ENCODE results near the gene TGFBI. TPM values are rescaled to one million over a fixed set of nuclear protein-coding genes. Genes with fewer than 3 reads are reported as not detected.

The TGFBI gene
- 10 to 100 TPM; 21.0 to 50.3 TPM for total RNA-seq
- long read RNA-seq, transcript TGFBI-201 (17 exons, 2,804 nt) = major isoform, 7 of 18 reads
- long read RNA-seq, partial matches to known transcripts = 8 of 18 reads
- long read RNA-seq, other reads (novel, unspliced or antisense) = 3 of 18 reads

DNA sequence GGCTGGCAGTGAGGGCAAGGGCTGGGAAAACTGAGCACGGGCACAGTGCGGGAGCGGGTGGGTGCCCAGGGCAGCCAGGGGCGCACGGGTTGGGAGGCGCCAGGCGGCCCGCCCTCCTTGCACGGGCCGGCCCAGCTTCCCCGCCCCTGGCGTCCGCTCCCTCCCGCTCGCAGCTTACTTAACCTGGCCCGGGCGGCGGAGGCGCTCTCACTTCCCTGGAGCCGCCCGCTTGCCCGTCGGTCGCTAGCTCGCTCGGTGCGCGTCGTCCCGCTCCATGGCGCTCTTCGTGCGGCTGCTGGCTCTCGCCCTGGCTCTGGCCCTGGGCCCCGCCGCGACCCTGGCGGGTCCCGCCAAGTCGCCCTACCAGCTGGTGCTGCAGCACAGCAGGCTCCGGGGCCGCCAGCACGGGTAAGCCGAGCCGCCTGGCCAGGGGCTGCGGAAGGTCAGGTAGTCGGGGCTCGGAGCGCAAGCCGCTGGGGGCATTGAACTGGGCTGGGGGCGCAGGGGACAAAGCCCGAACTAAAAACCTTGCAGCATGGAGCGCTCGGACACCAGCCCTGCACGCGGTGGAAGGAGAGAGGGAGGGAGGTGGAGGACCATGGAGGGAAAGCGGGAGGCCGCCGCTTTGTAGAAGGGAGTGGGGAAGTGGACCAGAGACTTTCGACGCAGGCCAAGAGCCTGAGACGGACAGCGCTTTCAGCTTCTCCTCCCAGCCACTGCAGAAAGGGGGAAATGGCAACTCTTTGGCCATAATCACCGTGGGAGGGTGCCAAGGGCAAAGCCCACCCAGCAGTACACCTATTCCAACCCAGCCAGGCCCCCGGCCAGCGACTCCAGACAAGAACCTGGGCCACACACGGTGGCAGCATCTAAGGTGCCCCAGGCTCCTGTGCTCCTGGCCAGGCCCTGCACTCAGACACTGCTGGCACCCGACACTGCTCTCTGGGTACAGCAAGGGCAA is at the start of gene TGFBI:
Gene TGFBI (plus strand): TSS at position 207 of the 961 bp plus-strand sequence. CDS start 68 bp downstream, at position 275.
- peak; percentile 99 for ATAC-seq
- DNase-seq = peak; percentile 62 to 81
- intact Hi-C loops (cut with DNase I, micrococcal nuclease) = no loop called here

GRCh38 chr5:135978993-135979392 is 49.8 kb upstream of the TGFBI start:
- intact Hi-C loops (cut with DNase I, micrococcal nuclease) = no loop called here
- DNase-seq = no peak
- no peak for ATAC-seq

DNA sequence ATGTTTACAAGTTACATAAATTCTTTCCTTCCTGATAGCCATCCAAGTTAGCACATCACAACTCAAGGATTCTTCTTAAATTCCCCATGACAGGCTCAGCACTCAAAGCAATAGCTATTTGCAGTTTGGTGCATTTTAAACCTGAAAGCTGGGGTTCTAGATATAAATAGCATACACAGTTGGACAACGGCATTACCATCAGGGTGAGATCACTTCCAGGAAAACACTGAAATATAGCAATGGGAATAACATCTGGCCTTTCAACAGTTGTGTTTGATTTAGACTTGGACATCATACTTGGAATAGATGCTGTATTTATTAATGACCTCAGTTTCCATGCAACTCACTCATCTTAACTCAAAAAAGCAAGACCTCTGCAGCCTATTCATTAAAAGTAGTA is 49.3 kb upstream of the TGFBI start:
- ATAC-seq (no peak), DNase-seq (no peak)
- intact Hi-C loops (cut with DNase I, micrococcal nuclease) = no loop called here

GRCh38 chr5:135980620-135981019 is 48.2 kb upstream of the TGFBI start:
- ATAC-seq = no peak
- intact Hi-C loops (cut with DNase I, micrococcal nuclease) = no loop called here
- DNase-seq = no peak

DNA sequence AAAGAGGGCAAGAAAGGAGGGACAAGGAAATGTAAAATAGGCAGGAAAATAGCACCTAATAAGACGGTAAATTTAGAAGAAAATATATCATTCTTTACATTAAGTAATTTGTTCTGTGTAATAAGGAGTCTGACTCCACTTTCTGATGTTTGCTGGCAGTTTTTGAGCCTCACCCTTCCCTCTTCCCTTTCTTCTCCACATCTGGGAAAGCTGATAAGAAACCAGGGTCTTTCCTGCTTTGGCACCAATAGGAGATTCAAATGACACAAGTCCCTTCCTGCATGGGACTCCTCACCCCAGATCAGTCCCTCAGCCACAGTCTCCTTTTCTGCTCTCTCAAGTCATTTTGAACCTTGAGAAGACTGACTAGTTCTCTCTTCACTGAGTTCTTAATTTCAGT is 42.8 kb upstream of the TGFBI start:
- intact Hi-C loops (cut with DNase I, micrococcal nuclease) = no loop called here
- ATAC-seq (no peak), DNase-seq (no peak)

GRCh38 chr5:135986401-135986800 is 42.4 kb upstream of the TGFBI start:
- no peak for ATAC-seq
- DNase-seq = no peak
- intact Hi-C loops (cut with DNase I, micrococcal nuclease) = no loop called here

DNA sequence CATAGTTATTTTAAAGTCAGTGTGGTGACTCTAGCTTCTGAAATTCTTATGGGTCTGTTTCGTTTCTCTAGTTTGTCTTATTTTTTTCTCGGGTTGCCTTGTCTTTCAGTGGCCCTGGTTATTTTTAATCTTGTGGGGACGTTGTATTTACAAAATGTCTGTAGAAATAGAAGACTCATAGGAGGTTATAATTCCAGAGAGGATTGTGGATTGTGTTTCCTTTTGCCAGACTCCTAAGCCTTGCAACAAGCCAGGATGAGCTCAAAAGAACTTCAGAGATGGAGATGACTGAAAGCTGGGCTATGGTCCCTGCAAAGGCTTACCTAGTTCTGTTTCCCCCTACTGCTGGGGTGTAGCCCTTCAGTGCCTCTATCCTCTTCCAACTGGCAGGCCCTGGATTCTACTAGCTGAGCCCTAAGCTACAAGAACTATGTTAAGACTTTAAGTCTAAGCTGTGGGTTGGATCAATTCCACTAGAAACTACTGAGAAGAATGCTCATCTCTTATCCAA is 41.8 kb upstream of the TGFBI start:
- DNase-seq (no peak), ATAC-seq (no peak)
- intact Hi-C loops (cut with DNase I, micrococcal nuclease) = no loop called here

- ATAC-seq (no peak), DNase-seq (no peak)
- intact Hi-C loops (cut with DNase I, micrococcal nuclease) = no loop called here
Measured at GRCh38 chr5:135988546-135988945, 40.2 kb upstream of the TGFBI start.

DNA sequence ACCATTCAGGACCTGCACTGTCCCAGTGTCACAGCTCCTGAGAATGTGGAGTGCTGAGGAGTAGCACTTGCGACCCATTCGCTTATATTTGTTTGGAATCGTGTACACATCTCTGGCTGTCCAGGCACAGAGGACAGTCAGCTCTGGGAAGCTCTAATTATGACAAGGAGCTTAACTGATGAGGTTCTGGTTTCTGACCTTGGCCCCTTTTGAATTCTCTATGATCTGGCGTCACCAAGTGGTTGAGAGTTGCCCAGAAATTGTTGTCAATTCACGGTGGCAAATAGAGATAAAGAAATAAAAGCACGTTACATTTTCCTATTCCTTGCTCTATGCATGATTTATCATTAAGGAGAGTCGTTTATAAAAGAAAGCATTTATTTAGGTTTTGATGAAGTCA is 39.1 kb upstream of the TGFBI start:
- no peak for ATAC-seq
- intact Hi-C loops (cut with DNase I, micrococcal nuclease) = no loop called here
- DNase-seq = no peak

GRCh38 chr5:135990528-135991255 is 38.1 kb upstream of the TGFBI start:
- intact Hi-C loops (cut with DNase I, micrococcal nuclease) = no loop called here
- no peak for DNase-seq
- no peak for ATAC-seq

DNA sequence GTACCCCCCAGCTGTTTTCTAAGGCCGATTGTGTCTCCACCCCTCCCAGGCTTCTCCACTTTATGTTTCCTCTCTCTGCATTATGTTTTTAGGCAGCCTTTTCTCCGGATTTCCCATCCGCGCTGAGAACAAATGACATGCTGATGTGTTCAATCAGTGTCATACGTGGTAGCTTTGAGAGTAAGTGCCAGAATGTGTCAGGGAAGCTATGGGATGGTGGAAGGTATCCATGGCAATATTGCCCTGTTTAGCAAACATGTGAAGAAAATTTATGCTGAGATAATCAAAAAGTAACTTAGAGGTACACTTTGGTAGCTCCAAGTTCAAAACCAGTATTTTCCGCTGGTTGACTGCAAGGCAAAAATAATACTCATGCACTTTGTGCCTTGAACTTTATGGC is 37.4 kb upstream of the TGFBI start:
- intact Hi-C loops (cut with DNase I, micrococcal nuclease) = no loop called here
- no peak for ATAC-seq
- DNase-seq = no peak

- ATAC-seq (no peak), DNase-seq (no peak)
- intact Hi-C loops (cut with DNase I, micrococcal nuclease) = no loop called here
Measured at GRCh38 chr5:135993335-135993879, 35.4 kb upstream of the TGFBI start.

GRCh38 chr5:135993880-135994636 is 34.7 kb upstream of the TGFBI start:
- DNase-seq = no peak
- no peak for ATAC-seq
- intact Hi-C loops (cut with DNase I, micrococcal nuclease) = no loop called here

GRCh38 chr5:135995976-135996375 is 32.8 kb upstream of the TGFBI start:
- intact Hi-C loops (cut with DNase I, micrococcal nuclease) = no loop called here
- no peak for ATAC-seq
- DNase-seq = no peak

- intact Hi-C loops (cut with DNase I, micrococcal nuclease) = no loop called here
Measured at GRCh38 chr5:135996611-135997010, 32.2 kb upstream of the TGFBI start.

GRCh38 chr5:135997673-135998335 is 31.0 kb upstream of the TGFBI start:
- no peak for ATAC-seq
- no peak for DNase-seq
- intact Hi-C loops (cut with DNase I, micrococcal nuclease) = no loop called here

More at GRCh38 chr5:135996611-135997010, 32.2 kb upstream of the TGFBI start:
- no peak for DNase-seq
- no peak for ATAC-seq

DNA sequence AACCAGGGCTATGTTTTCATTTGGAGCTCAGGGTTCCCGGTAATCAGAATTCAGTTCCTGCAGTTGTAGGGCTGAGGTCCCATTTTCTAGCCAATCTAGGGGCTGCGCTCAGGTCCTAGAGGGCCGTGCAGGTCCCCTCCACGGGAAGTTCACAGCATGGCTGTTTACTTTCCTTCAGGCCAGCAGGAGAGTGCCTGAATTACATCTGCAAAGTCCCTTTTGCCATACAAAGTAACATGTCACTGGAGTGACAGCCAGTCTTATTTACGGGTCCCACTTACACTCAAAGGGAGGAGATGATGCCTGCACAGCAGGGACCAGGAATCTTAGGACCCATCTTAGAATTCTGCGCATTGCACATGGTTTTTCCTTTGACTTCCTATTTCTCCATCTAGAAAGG is 29.9 kb upstream of the TGFBI start:
- intact Hi-C loops (cut with DNase I, micrococcal nuclease) = no loop called here
- ATAC-seq = no peak
- no peak for DNase-seq
